BJ (cell line): ENCODE results near the gene MAGI1. TPM values are rescaled to one million over a fixed set of nuclear protein-coding genes. Genes with fewer than 3 reads are reported as not detected.

Experiments
- CTCF ChIA-PET: fragments of 350-600 bp; formaldehyde crosslinking; extraction: SDS; loops from one replicate; lab custom pipeline; 2021; ENCODE audit warnings: antibody characterized with exemption, inconsistent platforms; lab: Yijun Ruan, JAX
- POLR2A ChIA-PET: fragments of 300-600 bp; sonication (Branson Sonifier 250); formaldehyde crosslinking; extraction: SDS; loops from one replicate; lab custom pipeline; 2021; ENCODE audit warnings: antibody characterized with exemption; lab: Charles Lee
- DNase-seq: peaks from one replicate; pipeline ENCODE4 v3.0.0-alpha.2; 2011; ENCODE audit warnings: low read depth
- H3K27me3 ChIP-seq: 2 replicates; pipeline ENCODE4 v1.6.0; 2011; ENCODE audit warnings: low read length; ENCODE audit not compliant: control insufficient read depth, insufficient read depth
- H3K36me3 ChIP-seq: 2 replicates; pipeline ENCODE4 v1.5.1; 2011; ENCODE audit warnings: low read length; ENCODE audit not compliant: control insufficient read depth, insufficient read depth
- H3K4me3 ChIP-seq: 2 replicates; pipeline ENCODE4 v1.5.1; 2011; ENCODE audit warnings: low read depth, mild to moderate bottlenecking, control low read depth, low read length
- polyA plus RNA-seq: library from polyadenylated mRNA; depleted of rRNA; stranded (reverse); fragments of >200 nt; gene quantifications from 2 replicates; pipeline ENCODE4 v1.2.3, GENCODE V29; 2011
- TF ChIP-seq, protein P1 (sequence below): IDR thresholded peaks from 2 replicates; pipeline ENCODE4 v1.5.1; 2011; ENCODE audit warnings: low read depth, mild to moderate bottlenecking, control low read depth, inconsistent platforms, low read length, moderate library complexity; ENCODE audit not compliant: insufficient read depth

The MAGI1 gene
- polyA plus RNA-seq, 1 experiment, result 14.4 TPM

DNA sequence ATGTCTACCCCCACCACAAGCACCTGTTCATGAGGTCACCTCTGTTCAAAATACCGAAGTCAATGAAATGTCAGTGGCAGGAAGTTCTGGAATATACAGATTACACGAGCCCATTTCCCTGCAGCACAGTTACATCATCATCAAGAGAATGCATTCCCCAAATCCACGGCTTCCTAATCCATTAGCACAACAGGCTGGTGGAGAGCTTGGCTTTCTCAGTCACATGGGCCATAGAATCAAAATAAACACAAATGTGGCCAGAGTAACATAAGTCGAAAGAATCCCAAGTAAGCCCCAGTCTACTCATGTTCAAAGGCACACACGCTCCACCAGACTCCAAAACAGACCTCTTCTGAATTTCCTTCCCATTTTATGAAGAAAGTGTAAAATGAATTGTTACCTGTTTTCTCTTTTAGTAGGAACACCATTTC lies 419.3 kb downstream of the MAGI1 start:
- POLR2A ChIA-PET, result no interaction called here
- CTCF ChIA-PET, result interaction anchor here (1.0 kb wide), 1 partner anchor 54 kb away, joined by 4 read pairs; no protein-coding TSS in a partner anchor
- Histone ChIP-seq H3K27me3 (no peaks in the 10 kb centered on the region), H3K36me3 (no peaks in the 10 kb centered on the region), H3K4me3 (no peak overlapping the region)
- DNase-seq, result no peak
- TF ChIP-seq, protein P1, sequence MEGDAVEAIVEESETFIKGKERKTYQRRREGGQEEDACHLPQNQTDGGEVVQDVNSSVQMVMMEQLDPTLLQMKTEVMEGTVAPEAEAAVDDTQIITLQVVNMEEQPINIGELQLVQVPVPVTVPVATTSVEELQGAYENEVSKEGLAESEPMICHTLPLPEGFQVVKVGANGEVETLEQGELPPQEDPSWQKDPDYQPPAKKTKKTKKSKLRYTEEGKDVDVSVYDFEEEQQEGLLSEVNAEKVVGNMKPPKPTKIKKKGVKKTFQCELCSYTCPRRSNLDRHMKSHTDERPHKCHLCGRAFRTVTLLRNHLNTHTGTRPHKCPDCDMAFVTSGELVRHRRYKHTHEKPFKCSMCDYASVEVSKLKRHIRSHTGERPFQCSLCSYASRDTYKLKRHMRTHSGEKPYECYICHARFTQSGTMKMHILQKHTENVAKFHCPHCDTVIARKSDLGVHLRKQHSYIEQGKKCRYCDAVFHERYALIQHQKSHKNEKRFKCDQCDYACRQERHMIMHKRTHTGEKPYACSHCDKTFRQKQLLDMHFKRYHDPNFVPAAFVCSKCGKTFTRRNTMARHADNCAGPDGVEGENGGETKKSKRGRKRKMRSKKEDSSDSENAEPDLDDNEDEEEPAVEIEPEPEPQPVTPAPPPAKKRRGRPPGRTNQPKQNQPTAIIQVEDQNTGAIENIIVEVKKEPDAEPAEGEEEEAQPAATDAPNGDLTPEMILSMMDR, result no peak

DNA sequence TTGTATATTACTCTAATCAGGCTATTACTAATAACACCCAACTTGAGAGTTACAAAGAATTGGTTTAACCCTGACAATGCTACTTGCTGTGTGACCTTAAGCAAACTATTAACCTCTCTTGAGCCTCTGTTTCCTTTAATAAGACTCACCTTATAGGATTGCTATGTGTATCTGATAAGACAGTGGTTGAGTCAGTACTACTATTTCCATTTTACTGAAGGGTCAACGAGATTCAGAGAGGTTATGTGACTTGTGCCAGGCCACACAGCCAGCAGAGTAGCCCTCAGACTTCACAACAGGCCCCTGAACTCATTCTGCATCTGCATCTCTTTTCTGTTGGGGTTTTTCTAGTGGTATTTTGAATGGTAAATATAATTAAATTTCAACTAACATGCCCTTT lies 420.1 kb downstream of the MAGI1 start:
- TF ChIP-seq, protein P1, result no peak
- ChIA-PET POLR2A (interaction anchor here (0.6 kb wide), 1 partner anchor 622 kb away, joined by 4 read pairs; no protein-coding TSS in a partner anchor), CTCF (interaction anchor here (0.6 to 1.1 kb wide), 2 partner anchors 23 to 188 kb away, joined by 3 to 5 read pairs; no protein-coding TSS in a partner anchor)
- Histone ChIP-seq H3K36me3 (no peaks in the 10 kb centered on the region), H3K4me3 (no peak overlapping the region), H3K27me3 (no peaks in the 10 kb centered on the region)
- no peak for DNase-seq

DNA sequence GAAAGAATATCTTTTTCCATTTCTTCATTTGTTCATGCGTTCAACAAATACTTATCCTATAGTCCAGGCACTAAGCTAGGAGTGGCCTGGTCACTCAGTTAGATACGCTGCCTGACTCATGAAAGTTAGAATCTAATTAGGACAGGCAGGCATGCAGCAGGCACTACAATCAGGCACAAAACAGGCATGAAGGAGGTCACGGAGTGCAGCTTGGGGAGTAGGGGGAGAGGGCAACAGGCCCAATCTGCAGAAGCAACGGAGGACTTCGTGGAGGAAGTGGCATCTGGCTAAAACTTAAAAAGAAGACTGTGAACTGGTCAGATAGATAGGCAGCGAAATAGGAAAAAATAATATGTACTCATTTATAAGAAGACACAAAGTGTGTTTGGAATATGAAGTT lies 420.9 kb downstream of the MAGI1 start:
- Histone ChIP-seq H3K27me3 (no peaks in the 10 kb centered on the region), H3K36me3 (no peaks in the 10 kb centered on the region), H3K4me3 (no peak overlapping the region)
- CTCF ChIA-PET, result interaction anchor here (0.6 kb wide), 2 partner anchors 23 to 1143 kb away, joined by 3 to 5 read pairs; no protein-coding TSS in a partner anchor
- DNase-seq, result no peak
- TF ChIP-seq, protein P1, result no peak
- POLR2A ChIA-PET, result interaction anchor here (0.6 kb wide), 1 partner anchor 622 kb away, joined by 4 read pairs; no protein-coding TSS in a partner anchor

DNA sequence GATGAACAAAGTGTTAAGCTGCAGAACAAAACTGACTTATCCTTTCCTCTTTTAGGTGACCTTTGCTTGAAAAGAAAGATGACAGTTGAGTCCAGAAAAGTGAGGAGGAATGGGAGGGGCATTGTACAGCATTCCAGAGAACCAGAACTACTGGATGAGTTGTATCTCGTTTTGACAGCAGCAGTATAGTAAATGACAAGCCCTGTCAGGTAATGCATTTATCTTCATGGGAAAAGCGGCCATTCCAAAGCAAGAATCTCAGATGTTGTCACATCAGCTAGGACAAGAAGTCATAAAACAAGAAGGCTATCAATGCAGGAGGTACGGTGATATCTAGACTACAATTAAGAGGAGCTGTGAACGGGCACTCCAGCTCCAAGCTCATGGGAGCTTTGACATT lies 421.5 kb downstream of the MAGI1 start:
- no peak for DNase-seq
- ChIA-PET CTCF (interaction anchor here (0.6 to 0.7 kb wide), 2 partner anchors 115 to 1143 kb away, joined by 3 read pairs; no protein-coding TSS in a partner anchor), POLR2A (no interaction called here)
- no peaks in the 10 kb centered on the region for H3K36me3 ChIP-seq
- H3K27me3 ChIP-seq, result no peaks in the 10 kb centered on the region
- no peak overlapping the region for H3K4me3 ChIP-seq
- TF ChIP-seq, protein P1, result no peak

DNA sequence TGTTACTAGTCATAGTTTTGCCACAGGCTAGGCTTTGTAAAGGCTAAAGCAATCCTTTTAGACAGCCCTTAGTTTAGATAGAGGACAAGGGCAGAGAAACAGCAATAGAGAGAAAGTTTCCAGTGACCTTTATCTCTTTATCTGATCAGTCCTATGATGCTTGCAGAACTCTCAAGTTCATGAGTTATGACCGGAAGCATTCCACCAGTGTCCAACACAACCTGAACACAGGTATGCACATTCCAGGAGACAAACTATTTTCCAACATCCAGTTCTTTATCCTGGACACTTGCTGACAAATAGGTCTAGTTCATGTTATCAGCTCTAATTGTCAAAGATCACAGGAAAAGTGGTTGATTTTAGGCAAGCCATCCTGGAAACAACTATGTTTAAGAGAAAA lies 422.2 kb downstream of the MAGI1 start:
- POLR2A ChIA-PET, result no interaction called here
- Histone ChIP-seq H3K27me3 (no peaks in the 10 kb centered on the region), H3K4me3 (no peak overlapping the region), H3K36me3 (no peaks in the 10 kb centered on the region)
- DNase-seq, result no peak
- CTCF ChIA-PET, result interaction anchor here (0.6 kb wide), 1 partner anchor 876 kb away, joined by 3 read pairs; no protein-coding TSS in a partner anchor
- TF ChIP-seq, protein P1, result no peak
